AG09309 (cell line): ENCODE measurements around the gene PARD3B.

Source experiments
- DNase-seq: peaks from one replicate; pipeline ENCODE4 v3.0.0-alpha.2; 2010; ENCODE audit warnings: low read depth
- H3K4me3 ChIP-seq: 2 replicates; pipeline ENCODE4 v1.5.1; 2011; ENCODE audit warnings: mild to moderate bottlenecking, low read depth, low read length, moderate library complexity; ENCODE audit not compliant: control insufficient read depth
- CTCF ChIP-seq: IDR thresholded peaks from 2 replicates; pipeline ENCODE4 v1.5.1; 2011; ENCODE audit warnings: mild to moderate bottlenecking, low read depth, low read length, inconsistent platforms; ENCODE audit not compliant: insufficient read depth, control insufficient read depth; ENCODE audit errors: missing control alignments

The PARD3B gene

DNA sequence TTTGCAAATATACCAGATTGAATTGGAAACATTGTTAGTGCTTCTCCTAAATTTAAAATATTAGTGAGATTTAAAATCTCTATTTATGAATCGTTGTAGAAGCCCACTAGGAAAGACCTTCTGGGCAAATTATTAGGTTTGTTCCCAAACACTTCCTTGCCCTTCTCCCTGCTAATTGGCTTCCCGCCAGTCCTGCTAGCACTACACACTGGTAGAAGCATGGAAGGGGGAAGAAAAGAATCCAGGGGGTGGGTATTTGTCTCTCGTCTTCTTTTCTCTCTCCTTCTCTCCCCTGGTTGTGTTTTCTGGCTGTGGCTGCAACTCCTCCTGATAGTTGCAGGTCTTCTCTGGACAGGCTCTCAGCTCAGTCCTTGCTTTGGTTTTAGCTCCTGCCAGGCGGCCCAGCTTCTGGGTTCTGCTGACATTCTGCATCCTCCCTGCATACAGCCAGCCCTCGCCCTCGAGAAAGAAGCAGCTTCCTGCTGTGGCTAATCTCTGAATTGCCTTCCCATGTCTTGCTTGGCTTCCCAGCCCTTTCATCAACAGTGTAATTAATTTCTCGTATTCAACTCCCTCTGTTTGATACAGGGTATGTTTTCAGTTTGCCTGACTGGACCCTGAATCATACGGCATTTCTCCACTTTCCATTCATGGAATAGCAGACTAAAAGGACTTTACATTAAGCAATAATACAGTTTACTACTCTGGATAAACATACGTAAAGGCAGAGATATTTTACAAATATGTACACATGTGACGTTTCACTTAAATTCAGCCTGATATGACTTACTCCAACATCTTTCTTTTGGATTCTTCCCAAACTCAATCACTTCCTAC is 6.9 kb upstream of the PARD3B start:
- peak; percentile 55 for DNase-seq
- no peak for TF ChIP-seq CTCF
- no peak overlapping the region; the same call in 1 of the 2 replicates for H3K4me3 ChIP-seq

- DNase-seq: no peak
- TF ChIP-seq CTCF: no peak
- H3K4me3 ChIP-seq: no peak overlapping the region
Measured at GRCh38 chr2:204539019-204539385, 6.3 kb upstream of the PARD3B start.

DNA sequence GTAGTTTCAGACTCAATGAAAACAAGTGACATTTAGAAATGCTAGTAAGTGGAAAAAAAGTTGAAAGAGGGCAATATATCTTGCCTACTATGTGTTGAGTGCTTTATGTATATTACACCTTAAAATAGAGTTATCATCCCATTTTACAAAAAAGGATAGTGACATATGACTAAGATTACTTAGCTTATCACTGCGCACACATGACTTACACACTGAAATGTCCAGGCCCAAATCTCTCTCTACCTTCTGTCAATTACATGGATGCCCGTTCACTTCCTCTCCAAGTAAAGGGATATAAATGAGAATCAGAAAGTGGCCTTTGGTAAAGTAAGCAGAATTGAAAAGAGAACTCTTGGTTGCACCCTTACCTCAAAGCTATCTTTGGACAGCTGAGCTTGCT is 3.6 kb upstream of the PARD3B start:
- no peak for TF ChIP-seq CTCF
- no peak overlapping the region for H3K4me3 ChIP-seq
- DNase-seq: no peak

GRCh38 chr2:204542982-204543608 is 2.2 kb upstream of the PARD3B start:
- no peak overlapping the region for H3K4me3 ChIP-seq
- no peak for DNase-seq
- TF ChIP-seq CTCF: no peak

- TF ChIP-seq CTCF: no peak
- H3K4me3 ChIP-seq: peak overlapping the region; percentile 70
- DNase-seq: no peak
Measured at GRCh38 chr2:204545861-204546735, 823 bp downstream of the PARD3B start.

DNA sequence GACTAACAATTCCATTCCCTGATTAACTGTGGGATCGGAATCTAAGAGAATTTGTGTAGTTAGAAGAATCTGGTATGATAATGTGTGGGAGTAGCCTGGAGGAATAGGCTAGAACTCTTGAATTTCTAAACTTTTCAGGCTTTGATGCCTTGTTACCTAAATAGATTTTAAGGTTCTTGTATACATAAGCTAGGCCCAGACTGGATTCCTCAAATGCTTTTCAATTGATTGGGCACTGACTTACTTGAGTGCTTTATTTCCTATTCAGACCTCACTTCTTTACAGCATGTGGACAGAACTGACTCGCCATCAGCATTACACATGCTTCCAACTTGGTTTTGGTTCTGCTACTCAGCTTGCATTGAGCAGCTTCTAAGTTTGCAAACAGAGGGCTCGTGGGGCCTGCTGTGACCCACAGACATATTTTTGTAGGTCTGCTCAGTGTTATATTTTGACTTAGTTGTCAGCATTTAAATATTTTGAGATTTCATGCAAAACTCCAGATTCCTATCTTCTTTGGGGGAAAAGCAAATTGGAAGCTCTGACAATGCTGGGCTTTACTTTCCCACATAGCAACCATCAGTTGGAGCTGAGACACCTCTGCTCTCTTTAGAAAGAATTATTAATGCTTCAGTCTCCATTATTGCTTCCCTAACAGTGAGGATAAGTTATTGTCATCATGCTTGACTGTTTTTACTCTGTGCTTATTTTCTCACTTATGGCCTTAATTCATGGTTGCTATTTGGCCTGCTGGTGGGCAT is 5.7 kb downstream of the PARD3B start:
- H3K4me3 ChIP-seq: no peak overlapping the region
- peak; percentile 82 for DNase-seq
- no peak for TF ChIP-seq CTCF
